ENCODE measurements around the gene DYNLL2. TPM values are rescaled to one million over a fixed set of nuclear protein-coding genes. Genes with fewer than 3 reads are reported as not detected.
A peak's percentile ranks its signal among the peaks of the same experiment; 100 is the strongest.
"Not testable (repeated sequence)": the region's sequence is repeated elsewhere in the genome, so short reads cannot be mapped to it uniquely, and the experiment has no call there.

DYNLL2 gene
- total RNA-seq, 1 experiment from 2014 or later, result 10.2 TPM

DNA sequence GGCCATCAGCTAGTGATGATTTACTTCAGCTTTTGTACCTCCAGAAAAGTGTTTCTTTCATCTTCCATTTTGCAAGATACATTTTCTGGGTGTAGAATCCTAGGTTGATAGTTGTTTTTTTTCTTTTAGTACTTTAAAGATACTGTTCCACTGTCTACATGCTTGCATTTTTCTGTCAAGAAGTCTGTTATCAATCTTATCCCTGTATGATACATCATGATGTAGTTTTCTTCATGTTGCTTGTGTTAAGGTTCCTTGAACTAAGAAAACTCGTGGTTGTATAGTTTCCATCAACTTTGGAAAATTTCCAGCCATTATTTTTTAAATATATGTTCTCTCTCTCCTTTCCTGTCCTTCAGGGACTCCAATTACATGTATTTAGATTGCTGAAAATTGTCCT, 24.1 kb downstream of the DYNLL2 start:
- H3K27me3 ChIP-seq (ENCODE audit: control insufficient read depth, insufficient read depth, low read length), result no peaks in the 10 kb centered on the region

DNA sequence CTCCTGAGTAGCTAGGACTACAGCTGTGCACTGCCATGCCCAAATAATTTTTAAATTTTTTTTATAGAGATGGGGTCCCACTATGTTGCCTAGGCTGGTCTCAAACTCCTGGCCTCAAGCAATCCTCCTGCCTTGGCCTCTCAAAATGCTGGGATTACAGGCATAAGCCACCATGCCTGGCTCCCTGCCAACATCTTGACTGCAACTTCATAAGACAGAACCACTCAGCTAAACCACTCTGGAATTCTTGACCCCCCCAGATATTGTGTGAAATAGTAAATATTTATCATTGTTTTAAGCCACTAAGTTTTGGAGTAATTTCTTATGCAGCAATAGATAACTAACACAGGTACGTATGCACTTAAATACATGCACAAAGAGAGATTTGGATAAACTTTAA, 26.0 kb downstream of the DYNLL2 start:
- Histone ChIP-seq H3K4me3 (ENCODE audit: insufficient read depth, low read depth, low read length) (no peak overlapping the region), H3K27me3 (ENCODE audit: control insufficient read depth, insufficient read depth, low read length) (no peaks in the 10 kb centered on the region; the same call in 1 of the 2 replicates), H3K36me3 (replicated peaks; ENCODE audit: control insufficient read depth, insufficient read depth, low read length) (no peaks in the 10 kb centered on the region)
- no peak for DNase-seq

More for the DNA sequence above, 24.1 kb downstream of the DYNLL2 start:
- no peaks in the 10 kb centered on the region for H3K36me3 ChIP-seq (replicated peaks; ENCODE audit: control insufficient read depth, insufficient read depth, low read length)
- DNase-seq, result no peak
- H3K4me3 ChIP-seq (ENCODE audit: insufficient read depth, low read depth, low read length), result no peak overlapping the region

GRCh38 chr17:58110012-58110411, 26.8 kb downstream of the DYNLL2 start:
- H3K4me3 ChIP-seq (ENCODE audit: insufficient read depth, low read depth, low read length), result no peak overlapping the region
- DNase-seq, result no peak
- H3K36me3 ChIP-seq (replicated peaks; ENCODE audit: control insufficient read depth, insufficient read depth, low read length), result no peaks in the 10 kb centered on the region
- H3K27me3 ChIP-seq (ENCODE audit: control insufficient read depth, insufficient read depth, low read length), result no peaks in the 10 kb centered on the region; the same call in 1 of the 2 replicates

GRCh38 chr17:58111676-58112075, 28.5 kb downstream of the DYNLL2 start:
- Histone ChIP-seq H3K36me3 (replicated peaks; ENCODE audit: control insufficient read depth, insufficient read depth, low read length) (no peaks in the 10 kb centered on the region), H3K4me3 (ENCODE audit: insufficient read depth, low read depth, low read length) (no peak overlapping the region), H3K27me3 (ENCODE audit: control insufficient read depth, insufficient read depth, low read length) (no peaks in the 10 kb centered on the region; the same call in 1 of the 2 replicates)
- DNase-seq, result no peak

GRCh38 chr17:58112970-58113631, 29.9 kb downstream of the DYNLL2 start:
- peak; percentile 67 for DNase-seq
- H3K36me3 ChIP-seq (replicated peaks; ENCODE audit: control insufficient read depth, insufficient read depth, low read length), result no peaks in the 10 kb centered on the region

DNA sequence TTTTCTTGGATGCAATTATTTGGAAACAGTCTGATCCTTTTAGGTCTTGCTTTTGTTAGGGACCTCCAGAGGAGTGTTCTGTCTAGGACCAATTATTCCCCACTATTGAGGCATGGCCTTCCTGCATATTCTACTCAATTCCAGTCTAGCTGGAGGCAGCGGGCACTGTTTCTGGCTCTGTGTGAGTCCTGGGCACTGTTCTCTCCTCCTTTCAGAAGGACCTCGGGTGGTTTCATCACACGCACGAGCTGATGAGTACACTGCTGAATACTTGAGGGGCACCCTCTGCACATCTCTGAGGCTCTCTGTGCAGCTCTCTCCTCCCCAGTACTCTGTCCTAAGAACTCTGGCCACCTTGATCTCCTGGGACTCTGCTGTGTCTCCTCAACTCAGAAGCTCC, 30.7 kb downstream of the DYNLL2 start:
- Histone ChIP-seq H3K4me3 (ENCODE audit: insufficient read depth, low read depth, low read length) (no peak overlapping the region), H3K27me3 (ENCODE audit: control insufficient read depth, insufficient read depth, low read length) (peaks cover 2% of the 10 kb centered on the region; the same call in 1 of the 2 replicates), H3K36me3 (replicated peaks; ENCODE audit: control insufficient read depth, insufficient read depth, low read length) (no peaks in the 10 kb centered on the region)
- no peak for DNase-seq

More at GRCh38 chr17:58112970-58113631, 29.9 kb downstream of the DYNLL2 start:
- peaks cover 2% of the 10 kb centered on the region; the same call in 1 of the 2 replicates for H3K27me3 ChIP-seq (ENCODE audit: control insufficient read depth, insufficient read depth, low read length)
- H3K4me3 ChIP-seq (ENCODE audit: insufficient read depth, low read depth, low read length), result no peak overlapping the region

GRCh38 chr17:58117382-58117781, 34.2 kb downstream of the DYNLL2 start:
- no peaks in the 10 kb centered on the region for H3K36me3 ChIP-seq (replicated peaks; ENCODE audit: control insufficient read depth, insufficient read depth, low read length)
- H3K27me3 ChIP-seq (ENCODE audit: control insufficient read depth, insufficient read depth, low read length), result peaks cover 2% of the 10 kb centered on the region; the same call in 1 of the 2 replicates
- H3K4me3 ChIP-seq (ENCODE audit: insufficient read depth, low read depth, low read length), result no peak overlapping the region
- DNase-seq, result no peak

- Histone ChIP-seq H3K27me3 (ENCODE audit: control insufficient read depth, insufficient read depth, low read length) (peaks cover 2% of the 10 kb centered on the region; the same call in 1 of the 2 replicates), H3K4me3 (ENCODE audit: insufficient read depth, low read depth, low read length) (no peak overlapping the region), H3K36me3 (replicated peaks; ENCODE audit: control insufficient read depth, insufficient read depth, low read length) (no peaks in the 10 kb centered on the region)
- no peak for DNase-seq
Observed at GRCh38 chr17:58119491-58119890, 36.3 kb downstream of the DYNLL2 start.

DNA sequence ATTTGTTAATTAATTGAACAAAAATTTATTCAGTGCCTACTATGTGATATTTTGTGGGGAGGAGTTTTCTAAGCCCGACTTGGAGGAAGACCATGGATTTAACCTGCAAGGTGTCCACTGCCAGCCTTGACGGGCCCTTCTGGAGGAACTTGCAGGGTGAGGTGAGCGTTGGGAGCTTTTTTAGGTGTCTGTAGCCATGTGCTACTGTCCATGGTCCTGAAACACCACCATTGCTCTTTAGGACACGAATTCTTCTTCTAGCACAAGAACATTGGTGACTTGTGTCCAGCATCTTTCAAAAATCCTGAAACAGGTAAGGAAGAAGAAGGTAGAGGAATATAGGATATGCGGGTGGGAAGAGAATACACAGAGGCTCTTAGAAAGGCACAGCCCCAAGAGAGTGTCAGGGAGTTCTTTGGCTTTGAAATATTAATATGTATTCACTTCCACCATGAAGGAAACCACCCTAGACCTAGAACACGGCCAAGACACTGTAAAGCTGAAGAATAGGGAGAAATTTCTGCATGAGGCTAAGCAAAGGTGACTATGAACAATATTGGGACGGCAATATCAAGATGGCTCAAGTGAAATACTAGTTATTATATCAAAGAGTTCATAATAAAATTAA, 37.1 kb downstream of the DYNLL2 start:
- peaks cover 2% of the 10 kb centered on the region; the same call in 1 of the 2 replicates for H3K27me3 ChIP-seq (ENCODE audit: control insufficient read depth, insufficient read depth, low read length)
- DNase-seq, result peak; percentile 61
- H3K36me3 ChIP-seq (replicated peaks; ENCODE audit: control insufficient read depth, insufficient read depth, low read length), result no peaks in the 10 kb centered on the region
- H3K4me3 ChIP-seq (ENCODE audit: insufficient read depth, low read depth, low read length), result no peak overlapping the region

GRCh38 chr17:58121925-58122324, 38.7 kb downstream of the DYNLL2 start:
- DNase-seq, result peak; percentile 57
- H3K27me3 ChIP-seq (ENCODE audit: control insufficient read depth, insufficient read depth, low read length), result peaks cover 2% of the 10 kb centered on the region; the same call in 1 of the 2 replicates
- no peak overlapping the region for H3K4me3 ChIP-seq (ENCODE audit: insufficient read depth, low read depth, low read length)
- no peaks in the 10 kb centered on the region for H3K36me3 ChIP-seq (replicated peaks; ENCODE audit: control insufficient read depth, insufficient read depth, low read length)

GRCh38 chr17:58127846-58128245, 44.6 kb downstream of the DYNLL2 start:
- Histone ChIP-seq H3K4me3 (ENCODE audit: insufficient read depth, low read depth, low read length) (no peak overlapping the region), H3K36me3 (replicated peaks; ENCODE audit: control insufficient read depth, insufficient read depth, low read length) (no peaks in the 10 kb centered on the region), H3K27me3 (ENCODE audit: control insufficient read depth, insufficient read depth, low read length) (peaks cover 3% of the 10 kb centered on the region; the same call in 1 of the 2 replicates)
- DNase-seq, result no peak

- not testable (repeated sequence) for H3K4me3 ChIP-seq (ENCODE audit: insufficient read depth, low read depth, low read length); DNase-seq; H3K36me3 ChIP-seq (replicated peaks; ENCODE audit: control insufficient read depth, insufficient read depth, low read length); H3K27me3 ChIP-seq (ENCODE audit: control insufficient read depth, insufficient read depth, low read length)
Observed at GRCh38 chr17:58132697-58133096, 49.5 kb downstream of the DYNLL2 start.

- H3K27me3 ChIP-seq (ENCODE audit: control insufficient read depth, insufficient read depth, low read length), result no peaks in the 10 kb centered on the region; the same call in 1 of the 2 replicates
- no peak overlapping the region for H3K4me3 ChIP-seq (ENCODE audit: insufficient read depth, low read depth, low read length)
- peak; percentile 49 for DNase-seq
- H3K36me3 ChIP-seq (replicated peaks; ENCODE audit: control insufficient read depth, insufficient read depth, low read length), result no peaks in the 10 kb centered on the region
Observed at GRCh38 chr17:58136669-58137279, 53.6 kb downstream of the DYNLL2 start.

DNA sequence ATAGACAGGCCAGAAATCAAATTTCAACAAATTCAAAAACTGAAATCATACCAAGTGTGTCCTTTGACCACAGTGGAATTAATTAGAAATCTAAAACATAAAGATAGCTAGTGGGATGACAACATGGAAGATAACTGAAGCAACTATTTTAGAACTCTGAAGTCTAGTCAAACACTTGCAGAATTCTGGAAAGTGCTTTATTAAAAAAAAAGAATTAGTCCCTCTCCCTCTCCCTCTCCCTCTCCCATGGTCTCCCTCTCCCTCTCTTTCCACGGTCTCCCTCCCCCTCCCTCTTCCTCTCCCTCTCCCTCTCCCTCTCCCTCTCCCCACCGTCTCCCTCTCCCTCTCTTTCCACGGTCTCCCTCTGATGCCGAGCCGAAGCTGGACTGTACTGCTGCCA, 58.3 kb downstream of the DYNLL2 start:
- H3K36me3 ChIP-seq (replicated peaks; ENCODE audit: control insufficient read depth, insufficient read depth, low read length), result no peaks in the 10 kb centered on the region
- no peak for DNase-seq
- no peak overlapping the region for H3K4me3 ChIP-seq (ENCODE audit: insufficient read depth, low read depth, low read length)
- no peaks in the 10 kb centered on the region for H3K27me3 ChIP-seq (ENCODE audit: control insufficient read depth, insufficient read depth, low read length)

DNA sequence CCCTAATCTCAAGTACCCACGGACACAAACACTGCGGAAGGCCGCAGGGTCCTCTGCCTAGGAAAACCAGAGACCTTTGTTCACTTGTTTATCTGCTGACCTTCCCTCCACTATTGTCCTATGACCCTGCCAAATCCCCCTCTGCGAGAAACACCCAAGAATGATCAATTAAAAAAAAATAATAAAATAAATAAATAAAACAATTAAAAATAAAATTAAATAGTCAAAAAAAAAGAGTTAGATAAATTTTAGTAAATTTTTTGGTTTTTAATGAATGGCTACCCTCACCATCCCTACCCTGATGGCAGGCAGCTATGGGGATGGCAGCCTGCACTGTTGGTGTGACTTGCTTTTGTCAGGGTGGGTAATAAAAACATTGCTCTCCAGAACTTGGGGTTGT, 60.1 kb downstream of the DYNLL2 start:
- not testable (repeated sequence) for DNase-seq; H3K4me3 ChIP-seq (ENCODE audit: insufficient read depth, low read depth, low read length); H3K36me3 ChIP-seq (replicated peaks; ENCODE audit: control insufficient read depth, insufficient read depth, low read length); H3K27me3 ChIP-seq (ENCODE audit: control insufficient read depth, insufficient read depth, low read length)
